NCI-H524 treated with DMSO at 0.1 percent for 48 hours (cell line): ENCODE results near the gene ARFRP1.

Experiments
- DNase-seq: peaks from one replicate; lab custom pipeline; 2025; lab: John Stamatoyannopoulos, UW

The ARFRP1 gene

GRCh38 chr20:63701329-63702035, 6.3 kb downstream of the ARFRP1 start:
- DNase-seq: no peak

- DNase-seq: no peak
Measured at GRCh38 chr20:63701051-63701328, 6.8 kb downstream of the ARFRP1 start.

- no peak for DNase-seq
Measured at GRCh38 chr20:63700199-63701050, 7.4 kb downstream of the ARFRP1 start.

GRCh38 chr20:63699466-63700198, 8.1 kb downstream of the ARFRP1 start:
- no peak for DNase-seq

GRCh38 chr20:63698739-63699465, 8.9 kb downstream of the ARFRP1 start:
- DNase-seq: no peak

- no peak for DNase-seq
Measured at GRCh38 chr20:63697868-63698545, 9.8 kb downstream of the ARFRP1 start.

- no peak for DNase-seq
Measured at GRCh38 chr20:63697357-63697867, 10.4 kb downstream of the ARFRP1 start.

- DNase-seq: no peak
Measured at GRCh38 chr20:63696628-63697356, 11.0 kb downstream of the ARFRP1 start, which contains the start of gene TNFRSF6B. Gene TNFRSF6B, plus strand, starts transcription at chr20:63696652. Its CDS starts 116 bp downstream, at chr20:63696768.

GRCh38 chr20:63696306-63696627, 11.5 kb downstream of the ARFRP1 start:
- no peak for DNase-seq

GRCh38 chr20:63695424-63696305, 12.1 kb downstream of the ARFRP1 start:
- DNase-seq: no peak

- DNase-seq: no peak
Measured at GRCh38 chr20:63694584-63695423, 13.0 kb downstream of the ARFRP1 start.

- no peak for DNase-seq
Measured at GRCh38 chr20:63693733-63694583, 13.8 kb downstream of the ARFRP1 start.

- no peak for DNase-seq
Measured at GRCh38 chr20:63693083-63693732, 14.6 kb downstream of the ARFRP1 start.

- no peak for DNase-seq
Measured at GRCh38 chr20:63692436-63693082, 15.2 kb downstream of the ARFRP1 start.

- DNase-seq: no peak
Measured at GRCh38 chr20:63691711-63692435, 15.9 kb downstream of the ARFRP1 start.
